GM18502 (cell line): ENCODE data around the gene TCF20.
A peak's percentile ranks its signal among the peaks of the same experiment; 100 is the strongest.

Experiments used
- ATAC-seq: cut with Tn5 transposase; IDR thresholded peaks from one replicate; pipeline ENCODE4 v1.9.1; 2021; ENCODE audit warnings: mild to moderate bottlenecking; ENCODE audit not compliant: unreplicated experiment, poor library complexity

Gene TCF20

DNA sequence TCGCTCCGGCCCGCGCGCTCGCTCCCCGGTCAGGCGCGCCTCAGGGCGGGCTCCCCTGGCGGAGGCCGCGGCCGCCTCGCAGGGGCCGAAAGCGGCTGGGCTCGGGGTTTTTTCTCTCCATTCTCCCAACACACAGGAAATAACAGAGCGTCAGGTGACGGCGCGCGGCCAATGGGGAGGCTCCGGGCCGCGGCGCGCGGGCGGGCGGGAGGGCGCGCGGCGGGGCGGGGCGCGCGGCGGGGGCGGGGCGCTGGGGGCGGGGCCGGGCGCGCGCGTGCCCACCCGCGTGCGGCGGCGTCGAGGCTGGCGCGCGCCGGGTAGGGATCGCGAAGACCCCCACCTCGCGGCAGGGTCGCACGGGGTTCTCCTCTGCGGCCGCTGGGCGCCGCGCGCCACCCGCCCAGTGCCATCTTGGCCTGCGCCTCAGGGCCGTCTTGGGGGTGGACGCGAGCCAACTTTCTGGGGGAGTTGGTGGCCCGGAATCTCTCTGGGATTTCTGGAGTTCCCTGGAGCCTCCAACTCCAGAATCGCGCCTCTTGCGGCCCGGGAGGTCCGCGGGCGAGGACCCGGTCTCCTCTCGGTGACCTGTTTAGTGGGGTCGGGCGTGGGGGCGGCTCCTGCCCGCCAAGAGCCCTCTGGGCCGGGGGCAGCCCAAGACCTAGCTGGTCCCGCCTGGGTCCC is at the start of gene TCF20:
TCF20 (minus strand) TSS at position 144 of the 681 bp plus-strand sequence. CDS start 55,348 bp downstream, outside the sequence.
- ATAC-seq: peak; percentile 70

- no peak for ATAC-seq
Observed at GRCh38 chr22:42319386-42319785, 48.9 kb upstream of the TCF20 start.

- no peak for ATAC-seq
Observed at GRCh38 chr22:42318967-42319366, 48.5 kb upstream of the TCF20 start.

GRCh38 chr22:42317691-42318547 is 47.5 kb upstream of the TCF20 start:
- ATAC-seq: no peak

DNA sequence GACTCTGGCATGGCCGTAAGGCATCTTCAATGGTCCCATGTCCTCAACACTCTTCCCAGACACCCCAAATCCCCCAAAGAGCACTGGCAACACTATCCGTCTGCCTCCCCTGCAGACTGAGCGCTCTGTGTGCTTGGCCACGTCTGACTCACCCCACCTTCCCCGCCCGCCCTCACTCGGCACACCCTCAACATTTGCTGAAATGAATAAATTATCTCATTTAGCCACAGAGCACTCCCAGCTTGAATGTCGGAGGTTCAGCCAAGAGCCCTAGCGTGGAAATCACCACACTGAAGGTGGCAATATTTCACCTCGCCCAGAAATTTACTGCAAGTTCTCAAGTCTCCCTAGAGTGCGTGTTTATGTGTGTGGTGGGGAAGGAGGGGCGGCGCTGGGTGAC is 46.6 kb upstream of the TCF20 start:
- no peak for ATAC-seq

- no peak for ATAC-seq
Observed at GRCh38 chr22:42315392-42315756, 44.9 kb upstream of the TCF20 start.

GRCh38 chr22:42314709-42315391 is 44.4 kb upstream of the TCF20 start:
- ATAC-seq: no peak

GRCh38 chr22:42313804-42314581 is 43.5 kb upstream of the TCF20 start:
- ATAC-seq: no peak

DNA sequence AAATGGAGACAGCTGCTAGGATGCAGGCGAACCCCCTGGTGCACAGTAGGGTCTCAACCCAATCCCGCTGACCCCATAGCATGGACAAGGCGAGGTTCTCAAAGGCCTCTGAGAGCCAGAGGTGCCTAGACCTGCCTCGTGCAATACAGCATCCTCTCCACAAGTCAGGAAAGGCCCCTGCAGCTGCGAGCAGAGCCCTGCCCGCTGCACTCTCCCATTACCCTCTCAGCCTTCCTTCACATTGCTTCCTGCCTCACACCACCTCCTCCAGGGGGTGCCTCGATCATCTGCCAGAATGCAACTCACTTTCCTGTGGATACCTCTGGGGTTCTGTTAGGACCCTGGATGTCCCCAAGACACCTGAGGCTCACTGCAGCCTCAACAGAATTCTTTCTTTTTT is 42.8 kb upstream of the TCF20 start:
- ATAC-seq: no peak

DNA sequence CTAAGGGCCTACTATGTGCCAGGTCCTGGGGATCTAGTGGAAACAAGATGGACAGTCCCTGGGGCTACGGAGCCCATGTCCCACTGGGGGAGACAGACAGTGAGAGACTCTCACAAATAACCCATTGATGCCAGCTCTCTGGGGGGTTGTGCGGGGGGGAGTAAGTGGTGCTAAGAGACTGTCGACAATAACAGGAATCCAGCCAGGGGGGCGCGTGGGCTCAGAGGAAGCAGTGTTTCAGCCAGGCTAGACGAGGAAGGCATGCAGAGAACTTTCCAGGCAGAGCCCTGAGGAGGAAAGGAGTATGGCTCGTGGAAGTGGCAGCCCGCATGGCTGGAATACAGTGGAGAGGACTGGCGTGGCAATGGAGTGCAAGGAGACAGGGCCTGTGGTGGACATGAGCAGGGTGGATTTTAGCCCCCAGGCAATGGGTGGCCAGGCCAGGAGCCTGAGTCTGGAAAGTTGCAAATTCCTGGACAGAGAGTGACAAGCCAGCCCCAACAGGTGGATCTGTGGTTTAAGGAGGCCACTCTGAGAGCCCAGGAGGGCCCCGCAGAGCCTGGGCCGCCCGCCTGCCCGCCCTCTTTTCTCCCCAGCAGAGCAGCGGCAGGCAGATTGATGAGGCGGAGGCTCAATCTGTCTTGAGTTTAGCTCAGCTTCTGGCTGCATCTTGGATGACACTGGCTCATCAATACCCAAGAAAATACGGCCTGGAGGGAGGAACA is 40.0 kb upstream of the TCF20 start:
- ATAC-seq: no peak

GRCh38 chr22:42309865-42310264 is 39.4 kb upstream of the TCF20 start:
- ATAC-seq: no peak

- no peak for ATAC-seq
Observed at GRCh38 chr22:42308892-42309468, 38.5 kb upstream of the TCF20 start.

DNA sequence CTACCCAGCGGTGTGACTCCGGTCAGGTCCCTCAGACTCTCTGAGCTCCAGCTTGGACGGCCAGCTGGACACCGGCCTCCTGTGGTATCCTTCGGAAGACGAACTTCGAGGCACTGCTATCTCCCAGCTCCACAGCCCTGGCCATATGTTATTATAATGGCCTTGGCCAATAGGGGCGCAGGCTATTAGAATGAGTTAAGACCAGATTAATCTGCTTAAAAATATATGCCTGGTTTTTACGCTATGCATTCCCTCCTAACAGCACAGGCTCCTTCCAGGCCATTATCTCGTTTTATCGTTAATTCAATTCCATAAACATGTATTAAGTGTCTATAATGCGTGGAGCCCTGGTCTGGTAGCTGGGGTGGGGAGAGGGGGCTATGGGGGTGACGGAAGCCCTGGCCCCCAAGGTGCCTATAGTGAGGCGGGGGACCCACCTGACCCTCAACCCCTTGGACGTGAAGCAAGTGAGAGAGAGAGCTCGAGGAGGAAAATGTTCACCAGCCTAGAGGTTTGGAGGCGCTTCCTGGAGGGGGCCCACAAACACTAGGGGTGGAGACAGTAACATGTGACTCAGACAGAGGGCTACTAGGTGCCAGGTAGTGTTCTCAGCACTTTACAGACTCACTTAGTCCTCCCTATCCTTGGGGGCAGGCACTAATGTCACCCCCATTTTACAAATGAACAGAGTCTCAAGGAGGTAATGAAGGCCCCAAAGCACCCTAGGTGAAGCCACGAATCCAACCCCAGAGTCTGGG is 37.5 kb upstream of the TCF20 start:
- no peak for ATAC-seq

- no peak for ATAC-seq
Observed at GRCh38 chr22:42306010-42306409, 35.6 kb upstream of the TCF20 start.

GRCh38 chr22:42304324-42304790 is 33.9 kb upstream of the TCF20 start:
- no peak for ATAC-seq

DNA sequence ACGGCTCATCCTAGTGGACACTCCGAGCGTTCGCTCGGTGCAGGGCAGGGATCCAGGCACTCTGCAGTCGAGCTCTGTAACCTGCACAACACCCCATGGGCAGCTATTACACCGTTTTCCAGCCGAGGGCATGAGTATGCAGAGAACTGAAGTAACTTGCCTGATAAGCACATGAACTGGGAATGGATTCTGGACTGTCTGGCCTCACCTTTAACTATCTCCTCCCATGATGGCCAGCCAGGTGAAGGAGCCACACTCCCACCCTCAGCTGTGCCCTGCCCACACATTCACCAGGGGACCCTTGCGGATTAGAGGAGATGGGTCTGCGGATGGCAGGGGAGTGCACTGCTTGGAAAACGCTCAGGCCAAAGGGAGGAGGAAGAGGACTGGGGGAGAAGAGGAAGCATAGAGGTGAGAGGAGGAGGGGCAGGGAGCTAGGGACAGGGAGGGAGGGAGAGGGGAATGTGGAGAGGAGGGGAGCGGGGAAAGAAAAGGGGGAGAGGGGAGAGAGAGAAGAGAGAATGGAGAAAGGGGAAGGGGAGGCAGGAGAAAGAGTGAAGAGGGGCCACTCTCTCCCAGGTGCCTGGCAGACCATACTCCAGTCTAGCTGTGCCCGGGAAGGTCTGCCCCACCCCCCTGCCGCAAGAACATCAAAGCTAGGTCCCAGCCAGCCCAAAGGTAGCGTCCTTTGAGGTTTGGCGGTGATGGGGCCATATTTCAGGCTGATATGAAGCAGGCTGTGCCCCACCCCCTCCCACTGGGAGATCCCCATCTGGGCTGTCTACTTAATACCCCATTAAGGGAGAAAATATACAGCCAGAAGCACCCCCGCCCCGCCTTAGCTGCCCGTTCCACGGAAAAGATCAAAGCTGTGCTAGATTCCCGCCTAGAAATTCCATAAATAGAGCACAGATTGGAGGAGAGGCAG is 33.2 kb upstream of the TCF20 start:
- no peak for ATAC-seq

DNA sequence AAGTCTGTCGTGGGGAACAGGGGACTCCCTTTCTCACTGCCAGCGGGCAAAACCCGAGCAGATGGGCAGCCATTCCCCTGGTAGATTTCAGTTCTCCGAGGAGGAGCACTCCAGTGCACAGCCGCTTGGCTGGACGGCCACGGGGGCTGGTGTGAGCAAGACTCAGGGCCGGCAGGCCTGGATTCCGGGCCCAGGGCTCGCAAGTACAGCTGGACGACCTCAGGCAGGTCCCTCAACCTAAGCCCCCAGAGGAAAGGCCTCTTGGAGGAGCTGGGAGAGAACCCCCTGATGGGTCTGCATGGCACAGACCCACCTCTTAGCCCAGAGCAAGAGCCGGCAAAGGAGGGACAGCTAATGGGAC is 31.3 kb upstream of the TCF20 start:
- no peak for ATAC-seq
